Colon (tissue), 2 donors: ENCODE measurements around the gene SPTBN4.
"Not testable (repeated sequence)": the region's sequence is repeated elsewhere in the genome, so short reads cannot be mapped to it uniquely, and the experiment has no call there.

Experiments used
- FAIRE-seq: peaks from 2 replicates; lab custom pipeline; 2012; peaks lifted over from hg19 to GRCh38; lab: Jason Lieb, UNC
- donor health status: control.
- donor health status: control.

The SPTBN4 gene

DNA sequence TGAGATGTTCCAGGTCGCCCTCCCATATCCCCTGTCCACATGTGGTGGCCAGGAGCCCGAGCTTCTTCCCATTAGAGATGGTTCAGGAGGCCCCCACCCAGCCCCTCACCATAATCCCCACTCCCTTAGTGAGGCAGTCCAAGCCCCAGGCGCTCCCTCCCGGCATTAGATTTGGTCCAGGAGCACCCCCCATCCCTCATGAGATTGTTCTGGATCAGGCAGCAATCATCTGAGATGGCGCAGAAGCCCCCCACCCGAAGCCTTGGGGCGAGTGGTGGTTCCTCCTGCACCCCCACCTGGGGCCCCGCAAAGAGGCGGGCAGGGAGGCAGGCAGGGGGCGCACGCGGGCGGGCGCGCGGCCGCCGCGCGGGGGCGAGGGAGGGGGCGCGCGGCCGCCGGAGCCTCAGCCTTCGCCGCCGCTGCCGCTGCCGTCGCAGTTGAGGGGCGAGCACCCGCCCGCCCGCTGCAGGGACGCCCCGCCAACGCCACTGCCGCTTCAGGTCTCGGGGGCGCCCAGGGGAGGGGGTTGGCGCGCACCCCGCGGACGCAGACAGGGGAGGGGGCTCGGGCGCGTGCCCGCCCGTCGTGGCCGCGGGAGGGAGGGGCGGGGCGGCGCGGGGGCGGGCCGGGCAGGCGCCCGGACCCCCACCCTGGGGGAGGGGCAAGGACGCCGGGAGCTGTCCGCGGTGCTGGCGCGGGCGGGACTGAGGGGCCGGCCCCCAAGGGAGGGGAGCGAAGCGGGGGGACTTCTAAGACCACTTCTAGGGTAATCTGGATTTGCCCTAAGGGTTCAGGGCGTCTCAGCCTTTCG, 63.5 kb downstream of the SPTBN4 start:
- no peak for FAIRE-seq

DNA sequence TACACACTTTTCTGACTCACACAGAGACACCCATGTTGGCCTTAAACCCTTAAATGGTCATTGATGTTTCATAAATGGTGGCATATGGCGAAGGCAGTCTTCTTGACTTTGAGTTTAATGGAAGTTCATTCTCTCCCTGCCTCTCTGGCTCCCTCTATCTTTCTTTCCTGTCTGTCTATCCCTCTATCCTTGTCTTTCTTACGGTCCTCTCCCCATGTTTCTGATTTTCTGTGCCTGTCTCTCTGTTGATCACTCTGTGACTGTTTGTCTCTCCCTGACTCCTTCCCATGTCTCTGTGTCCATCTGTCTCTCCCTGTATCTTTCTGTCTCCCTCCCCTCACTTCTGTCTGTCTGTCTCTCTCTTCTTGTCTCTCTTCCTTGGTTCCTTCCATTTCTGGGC, 66.7 kb downstream of the SPTBN4 start:
- FAIRE-seq = no peak

DNA sequence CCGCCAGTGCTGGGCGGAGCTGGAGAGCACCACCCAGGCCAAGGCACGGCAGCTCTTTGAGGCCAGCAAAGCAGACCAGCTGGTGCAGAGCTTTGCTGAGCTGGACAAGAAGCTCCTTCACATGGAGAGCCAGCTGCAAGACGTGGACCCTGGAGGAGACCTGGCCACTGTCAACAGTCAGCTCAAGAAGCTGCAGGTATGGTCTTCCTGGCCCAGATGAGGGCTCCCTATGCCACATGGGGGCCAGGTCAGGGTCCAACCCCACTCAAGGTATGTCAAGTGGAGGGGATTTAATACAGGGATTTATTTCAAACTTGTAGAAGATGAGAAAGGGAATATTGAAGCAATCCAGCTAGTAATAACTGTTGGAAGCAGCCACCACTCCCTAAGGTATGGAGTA, 67.3 kb downstream of the SPTBN4 start:
- no peak for FAIRE-seq

DNA sequence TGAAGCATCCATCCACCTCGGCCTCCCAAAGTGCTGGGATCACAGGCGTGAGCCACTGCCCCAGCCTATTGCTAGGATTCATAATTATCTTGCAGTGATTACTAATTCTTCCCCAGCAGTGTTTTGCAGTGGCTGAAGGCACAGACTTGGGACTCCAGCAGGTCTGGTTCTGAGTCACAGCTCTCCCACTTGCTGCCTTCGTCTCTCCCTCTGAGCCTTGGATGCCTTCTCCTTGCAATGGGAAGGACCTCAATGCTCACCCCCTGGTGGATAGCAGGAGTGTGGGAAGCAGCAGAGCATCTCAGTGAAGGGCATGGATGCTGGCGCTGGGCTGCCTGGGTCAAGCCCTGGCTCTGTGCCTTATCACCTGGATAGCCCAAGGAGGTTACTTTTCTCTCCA, 72.3 kb downstream of the SPTBN4 start:
- no peak for FAIRE-seq

DNA sequence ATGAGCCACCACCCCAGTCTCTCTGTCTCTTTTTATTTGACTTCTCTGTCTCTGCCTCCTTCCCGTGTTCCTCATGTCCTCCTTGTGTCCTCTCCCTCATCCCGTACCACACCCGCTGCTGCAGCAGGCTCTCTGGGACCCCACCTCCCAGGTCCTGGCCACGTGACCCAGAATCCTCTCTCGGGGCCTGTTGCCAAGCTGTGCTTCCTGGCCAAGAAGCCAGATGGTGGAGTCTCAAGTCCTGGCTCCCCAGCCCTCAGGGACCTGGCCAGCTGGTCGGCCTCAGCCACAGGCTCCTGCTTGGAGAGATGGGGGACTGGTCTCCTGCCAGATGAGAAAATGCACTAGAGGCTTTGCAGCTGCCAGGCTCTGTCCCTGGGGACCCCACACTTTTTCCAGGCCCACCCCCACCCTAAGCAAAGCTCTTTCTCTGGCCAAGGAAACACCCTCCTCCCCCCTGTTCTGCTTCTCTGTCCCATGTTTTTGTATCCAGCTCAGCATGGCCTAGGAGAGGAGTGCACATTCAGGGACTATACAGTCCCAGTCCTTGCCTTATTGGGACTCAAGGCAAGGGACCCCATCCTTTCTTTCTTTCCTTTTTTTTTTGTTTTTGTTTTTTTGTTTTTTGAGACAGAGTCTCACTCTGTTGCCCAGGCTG, 75.5 kb downstream of the SPTBN4 start:
- FAIRE-seq = no peak

DNA sequence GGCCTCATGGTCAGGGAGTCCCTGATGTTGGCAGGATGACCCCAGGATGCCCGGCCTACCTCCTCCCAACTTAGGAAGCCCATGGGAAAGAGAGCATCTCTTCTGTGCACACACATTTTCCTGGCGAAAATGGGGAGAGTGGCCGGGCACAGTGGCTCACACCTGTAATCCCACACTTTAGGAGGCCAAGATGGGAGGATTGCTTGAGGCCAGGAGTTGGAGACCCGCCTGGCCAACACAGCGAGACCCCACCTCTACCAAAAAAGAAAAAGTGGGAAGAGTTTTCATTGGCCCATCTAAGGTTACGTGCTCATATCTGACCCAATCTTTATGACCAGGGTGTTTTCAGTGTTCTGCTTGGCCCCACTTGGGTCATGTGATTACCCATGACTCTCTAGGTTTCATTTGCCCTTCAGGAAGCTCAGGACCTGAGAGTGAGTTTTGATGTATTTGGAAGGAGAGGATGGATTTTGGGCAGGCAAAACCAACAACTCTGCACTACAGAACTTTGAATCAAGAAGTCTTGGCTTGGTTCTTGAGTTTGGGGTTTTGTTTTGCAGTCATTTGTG, 76.3 kb downstream of the SPTBN4 start:
- FAIRE-seq = no peak

DNA sequence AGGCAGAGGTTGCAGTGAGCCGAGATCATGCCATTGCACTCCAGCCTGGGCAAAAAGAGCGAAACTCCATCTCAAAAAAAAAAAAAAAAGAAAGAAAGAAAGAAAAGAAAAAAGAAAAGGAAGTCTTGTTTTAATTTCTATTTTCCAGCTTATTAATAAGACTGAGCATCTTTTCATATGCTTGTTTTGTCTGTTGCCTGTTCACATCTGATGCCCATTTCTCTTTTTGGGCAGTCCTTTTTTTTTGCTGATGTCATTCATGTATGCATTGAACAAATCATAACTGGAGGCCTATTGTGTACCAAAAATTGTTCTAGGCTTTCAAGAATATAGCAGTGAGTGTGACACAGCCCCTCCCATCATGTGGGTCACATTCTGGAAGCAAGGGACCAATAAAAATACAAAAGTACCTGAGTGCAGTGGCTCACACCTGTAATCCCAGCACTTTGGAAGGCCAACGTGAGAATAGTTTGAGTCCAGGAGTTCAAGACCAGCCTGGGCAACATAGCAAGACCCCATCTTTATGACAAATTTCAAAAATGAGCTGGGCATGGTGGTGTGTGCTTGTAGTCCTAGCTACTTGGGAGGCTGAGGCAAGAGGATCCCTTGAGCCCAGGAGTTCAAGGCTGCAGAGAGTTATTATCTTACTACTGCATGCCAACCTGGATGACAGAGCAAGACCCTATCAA, 79.5 kb downstream of the SPTBN4 start:
- FAIRE-seq = not testable (repeated sequence)

DNA sequence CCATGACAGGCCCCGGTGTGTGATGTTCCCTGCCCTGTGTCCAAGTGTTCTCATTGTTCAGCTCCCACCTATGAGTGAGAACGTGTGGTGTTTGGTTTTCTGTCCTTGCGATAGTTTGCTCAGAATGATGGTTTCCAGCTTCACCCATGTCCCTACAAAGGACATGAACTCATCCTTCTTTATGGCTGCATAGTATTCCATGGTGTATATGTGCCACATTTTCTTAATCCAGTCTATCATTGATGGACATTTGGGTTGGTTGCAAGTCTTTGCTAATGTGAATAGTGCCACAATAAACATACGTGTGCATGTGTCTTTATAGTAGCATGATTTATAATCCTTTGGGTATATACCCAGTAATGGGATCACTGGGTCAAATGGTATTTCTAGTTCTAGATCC, 80.4 kb downstream of the SPTBN4 start:
- FAIRE-seq = not testable (repeated sequence)

DNA sequence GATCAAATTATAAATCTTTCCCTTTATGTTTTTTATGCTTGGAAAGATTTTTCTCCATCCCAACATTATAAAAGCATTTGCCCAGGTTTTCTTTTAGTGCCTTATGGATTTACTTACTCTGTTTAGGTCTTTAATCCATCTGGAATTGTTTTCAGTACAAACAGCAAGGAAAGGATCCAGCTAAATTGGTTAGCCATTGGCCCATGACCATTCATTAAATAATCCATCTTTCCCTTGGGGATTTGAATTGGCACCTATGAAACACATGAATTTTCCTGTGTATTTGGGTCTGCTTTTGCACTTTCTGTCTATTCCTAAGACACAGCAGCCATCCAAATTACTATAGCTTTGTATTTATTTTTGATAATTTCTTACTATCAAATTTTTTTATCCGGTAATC, 81.0 kb downstream of the SPTBN4 start:
- no peak for FAIRE-seq

DNA sequence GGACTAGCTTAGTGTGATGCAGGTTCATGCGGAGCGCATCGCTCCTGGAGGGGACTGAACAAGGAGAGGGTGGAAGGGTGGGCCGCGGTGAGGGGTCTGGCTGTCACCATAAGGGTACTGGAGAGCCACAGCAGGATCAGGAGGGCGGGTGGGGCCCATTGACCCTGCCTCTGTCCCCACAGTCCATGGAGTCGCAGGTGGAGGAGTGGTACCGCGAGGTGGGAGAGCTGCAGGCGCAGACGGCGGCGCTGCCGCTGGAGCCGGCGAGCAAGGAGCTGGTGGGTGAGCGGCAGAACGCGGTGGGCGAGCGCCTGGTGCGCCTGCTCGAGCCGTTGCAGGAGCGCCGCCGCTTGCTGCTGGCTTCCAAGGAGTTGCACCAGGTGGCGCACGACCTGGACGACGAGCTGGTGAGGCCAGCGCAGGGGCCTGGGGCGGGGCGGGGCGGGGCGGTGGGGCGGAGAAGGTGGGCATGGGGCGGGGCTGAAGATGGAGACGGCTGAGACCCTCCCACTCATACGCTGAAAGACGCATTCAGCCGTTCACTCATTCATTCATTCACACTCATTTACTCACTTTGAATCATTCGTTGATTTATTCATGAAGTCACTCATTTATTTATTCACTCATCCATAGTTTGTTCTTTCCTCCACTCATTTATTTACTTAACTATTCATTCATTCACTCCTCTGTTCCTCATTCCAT, 82.4 kb downstream of the SPTBN4 start:
- FAIRE-seq = no peak

DNA sequence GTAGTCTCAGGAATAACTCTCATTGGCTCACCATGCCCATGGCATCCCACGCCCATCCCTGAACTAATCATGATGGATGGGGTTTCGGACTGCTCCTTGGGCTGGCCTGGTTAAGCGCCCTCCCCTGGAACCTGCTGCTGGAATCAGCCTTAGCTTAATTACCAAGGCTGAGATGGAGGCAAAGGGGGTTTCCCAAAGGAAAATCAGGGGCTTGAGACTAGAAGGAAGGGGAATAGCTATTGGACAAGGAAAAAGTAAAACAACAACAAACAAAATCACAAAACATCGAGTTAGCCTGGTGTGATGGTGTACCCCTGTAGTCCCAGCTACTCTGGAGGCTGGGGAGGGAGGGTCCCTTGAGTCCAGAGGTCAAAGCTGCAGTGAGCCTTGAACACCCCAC, 84.2 kb downstream of the SPTBN4 start:
- no peak for FAIRE-seq

DNA sequence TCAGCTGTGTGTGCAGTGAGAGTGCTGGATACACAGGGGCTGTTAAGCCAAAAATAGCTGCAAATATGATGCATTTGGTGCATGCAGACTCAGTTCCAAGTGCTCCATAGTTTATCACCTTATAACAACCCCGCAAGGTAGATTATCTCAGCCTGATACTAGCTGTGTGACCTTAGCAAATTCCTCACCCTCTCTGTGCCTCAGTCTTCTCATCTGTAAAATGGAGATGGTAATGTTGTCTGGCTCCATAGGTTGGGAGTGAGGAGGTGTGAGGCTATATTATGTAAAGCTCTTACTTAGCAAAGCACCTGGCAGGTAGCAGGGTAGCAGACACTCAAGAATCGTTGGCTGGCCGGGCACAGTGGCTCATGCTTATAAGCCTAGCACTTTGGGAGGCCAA, 86.0 kb downstream of the SPTBN4 start:
- FAIRE-seq = no peak

DNA sequence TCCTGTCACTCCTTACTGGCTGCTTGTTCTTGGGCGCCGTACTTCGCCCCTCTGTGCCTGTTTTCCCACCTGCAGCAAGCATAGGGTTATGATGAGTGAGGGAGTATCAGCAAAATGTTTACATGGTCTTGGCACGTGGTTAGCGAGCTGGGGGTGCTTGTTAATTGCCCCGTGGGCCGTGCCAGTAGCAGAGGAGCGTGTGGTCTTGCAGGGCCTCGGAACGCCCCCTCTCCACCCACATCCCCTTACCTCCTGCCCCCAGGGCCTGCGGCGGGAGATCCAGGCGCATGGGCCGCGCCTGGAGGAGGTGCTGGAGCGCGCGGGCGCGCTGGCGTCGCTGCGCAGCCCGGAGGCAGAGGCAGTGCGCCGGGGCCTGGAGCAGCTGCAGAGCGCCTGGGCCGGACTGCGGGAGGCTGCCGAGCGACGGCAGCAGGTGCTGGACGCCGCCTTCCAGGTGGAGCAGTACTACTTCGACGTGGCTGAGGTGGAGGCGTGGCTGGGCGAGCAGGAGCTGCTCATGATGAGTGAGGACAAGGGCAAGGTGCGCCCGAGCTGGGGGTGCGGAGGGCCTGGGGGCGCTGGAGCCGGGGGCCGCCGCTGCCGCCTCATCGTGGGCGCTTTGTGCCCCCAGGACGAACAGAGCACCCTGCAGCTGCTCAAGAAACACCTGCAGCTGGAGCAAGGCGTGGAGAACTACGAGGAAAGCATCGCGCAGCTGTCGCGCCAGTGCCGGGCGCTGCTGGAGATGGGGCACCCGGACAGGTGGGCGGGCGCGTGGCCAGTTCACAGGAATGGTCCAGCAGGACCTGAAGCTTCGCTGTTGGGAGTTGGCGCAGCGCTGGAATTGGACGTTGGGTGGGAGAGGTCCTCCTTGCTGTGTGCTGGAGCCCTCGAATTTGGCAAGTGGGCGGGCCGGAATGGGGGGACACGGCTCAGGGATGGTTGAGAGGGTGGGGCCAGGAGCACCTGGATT, 87.4 kb downstream of the SPTBN4 start:
- FAIRE-seq = no peak

DNA sequence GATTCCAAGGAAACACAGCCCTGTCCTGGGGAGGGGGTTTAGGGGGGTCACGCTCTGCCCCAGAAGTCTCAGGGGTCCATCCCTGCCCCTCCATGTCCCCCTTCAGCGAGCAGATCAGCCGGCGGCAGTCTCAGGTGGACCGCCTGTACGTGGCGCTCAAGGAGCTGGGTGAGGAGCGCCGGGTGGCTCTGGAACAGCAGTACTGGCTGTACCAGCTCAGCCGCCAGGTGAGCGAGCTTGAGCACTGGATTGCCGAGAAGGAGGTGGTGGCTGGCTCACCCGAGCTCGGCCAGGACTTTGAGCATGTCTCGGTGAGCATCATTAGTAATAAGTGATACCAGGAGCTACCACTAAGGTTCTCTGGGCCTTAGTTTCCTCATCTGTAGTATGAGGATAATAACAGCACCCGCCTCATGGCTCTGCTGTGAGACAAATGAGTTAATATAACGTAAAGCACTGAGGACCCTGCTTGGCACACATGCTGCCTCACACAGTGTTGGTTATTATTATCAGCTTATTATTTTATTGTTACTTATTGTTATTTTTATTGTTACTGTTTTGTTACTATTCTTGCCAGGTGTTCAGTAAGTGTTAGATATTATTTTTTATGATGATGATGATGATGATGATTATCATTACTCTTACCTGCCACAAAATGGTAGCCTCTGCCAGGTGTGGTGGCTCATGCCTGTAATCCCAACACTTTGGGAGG, 89.3 kb downstream of the SPTBN4 start:
- no peak for FAIRE-seq

DNA sequence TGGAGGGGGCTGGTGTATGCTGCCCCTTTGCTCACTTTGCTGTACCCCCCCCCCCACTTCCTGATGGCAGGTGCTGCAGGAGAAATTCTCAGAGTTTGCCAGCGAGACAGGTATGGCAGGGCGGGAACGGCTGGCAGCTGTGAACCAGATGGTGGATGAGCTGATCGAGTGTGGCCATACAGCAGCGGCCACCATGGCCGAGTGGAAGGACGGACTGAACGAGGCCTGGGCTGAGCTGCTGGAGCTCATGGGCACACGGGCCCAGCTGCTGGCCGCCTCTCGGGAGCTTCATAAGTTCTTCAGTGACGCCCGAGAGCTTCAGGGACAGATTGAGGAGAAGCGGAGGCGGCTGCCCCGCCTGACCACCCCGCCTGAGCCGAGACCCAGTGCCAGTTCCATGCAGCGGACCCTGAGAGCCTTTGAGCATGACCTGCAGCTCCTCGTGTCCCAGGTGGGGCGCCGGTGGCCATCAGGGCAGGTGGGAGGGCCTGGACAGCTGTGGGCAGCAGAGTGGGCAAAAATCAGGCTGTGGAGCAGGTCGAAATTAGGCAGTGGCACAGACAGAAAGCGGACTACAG, 90.2 kb downstream of the SPTBN4 start:
- no peak for FAIRE-seq

DNA sequence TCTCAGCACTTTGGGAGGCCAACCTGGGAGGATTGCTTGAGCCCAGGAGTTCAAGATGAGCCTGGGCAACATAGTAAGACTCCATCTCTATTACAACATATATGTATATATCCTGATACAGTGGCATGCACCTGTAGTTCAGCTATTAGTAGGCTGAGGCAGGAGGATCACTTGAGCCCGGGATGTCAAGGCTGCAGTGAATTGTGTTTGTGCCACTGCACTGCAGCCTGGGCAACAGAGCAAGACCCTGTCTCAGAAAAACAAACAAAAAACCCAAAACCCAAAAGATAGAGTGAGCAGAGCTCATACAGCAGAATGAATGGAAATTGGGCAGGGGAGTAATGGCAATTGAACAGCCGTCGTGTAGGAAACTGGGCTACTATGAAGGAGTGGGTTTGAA, 92.6 kb downstream of the SPTBN4 start:
- FAIRE-seq = no peak

DNA sequence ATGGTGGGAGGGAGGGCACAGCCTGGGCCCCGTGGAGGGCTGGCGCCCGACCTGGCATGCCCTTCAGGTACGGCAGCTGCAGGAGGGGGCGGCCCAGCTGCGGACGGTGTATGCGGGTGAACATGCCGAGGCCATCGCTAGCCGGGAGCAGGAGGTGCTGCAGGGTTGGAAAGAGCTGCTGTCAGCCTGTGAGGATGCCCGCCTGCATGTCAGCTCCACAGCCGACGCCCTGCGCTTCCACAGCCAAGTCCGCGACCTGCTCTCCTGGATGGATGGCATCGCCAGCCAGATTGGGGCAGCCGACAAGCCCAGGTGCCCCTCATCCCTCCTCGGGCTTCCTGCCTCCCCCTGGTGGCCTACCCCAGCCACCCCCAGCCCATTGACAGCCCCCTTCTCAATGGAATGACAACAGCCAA, 93.3 kb downstream of the SPTBN4 start:
- FAIRE-seq = no peak

DNA sequence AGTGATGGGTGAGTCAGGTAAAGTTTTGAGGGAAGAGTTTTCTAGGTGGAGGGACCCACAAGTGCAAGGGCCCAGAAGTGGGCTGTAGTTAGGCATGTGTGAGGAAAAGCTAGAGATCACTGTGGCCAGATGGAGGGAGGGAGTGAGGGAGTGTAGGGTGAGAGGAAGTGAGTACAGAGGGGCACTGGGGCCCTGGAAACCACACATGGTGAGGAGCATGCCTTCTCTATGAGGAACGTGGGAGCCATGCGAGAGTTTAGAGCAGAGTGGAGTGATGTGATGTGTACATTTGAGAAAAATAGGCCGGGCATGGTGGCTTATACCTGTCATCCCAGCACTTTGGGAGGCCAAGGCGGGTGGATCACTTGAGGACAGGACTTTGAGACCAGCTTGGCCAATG, 95.1 kb downstream of the SPTBN4 start:
- no peak for FAIRE-seq

DNA sequence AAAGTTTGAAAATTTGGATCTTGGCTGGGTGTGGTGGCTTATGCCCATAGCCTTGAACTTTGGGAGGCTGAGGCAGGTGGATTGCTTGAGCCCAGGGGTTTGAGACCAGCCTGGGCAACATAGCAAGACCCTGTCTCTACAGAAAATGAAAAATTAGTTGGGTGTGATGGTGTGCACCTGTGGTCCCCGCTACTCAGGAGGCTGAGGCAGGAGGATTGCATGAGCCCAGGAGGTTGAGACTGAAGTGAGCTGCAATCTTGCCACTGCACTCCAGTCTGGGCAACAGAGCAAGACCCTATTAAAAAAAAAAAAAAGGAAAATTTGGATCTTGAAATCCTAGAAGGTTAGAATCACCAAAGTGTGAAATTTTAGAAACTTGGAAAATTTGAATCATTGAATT, 97.7 kb downstream of the SPTBN4 start:
- FAIRE-seq = not testable (repeated sequence)

DNA sequence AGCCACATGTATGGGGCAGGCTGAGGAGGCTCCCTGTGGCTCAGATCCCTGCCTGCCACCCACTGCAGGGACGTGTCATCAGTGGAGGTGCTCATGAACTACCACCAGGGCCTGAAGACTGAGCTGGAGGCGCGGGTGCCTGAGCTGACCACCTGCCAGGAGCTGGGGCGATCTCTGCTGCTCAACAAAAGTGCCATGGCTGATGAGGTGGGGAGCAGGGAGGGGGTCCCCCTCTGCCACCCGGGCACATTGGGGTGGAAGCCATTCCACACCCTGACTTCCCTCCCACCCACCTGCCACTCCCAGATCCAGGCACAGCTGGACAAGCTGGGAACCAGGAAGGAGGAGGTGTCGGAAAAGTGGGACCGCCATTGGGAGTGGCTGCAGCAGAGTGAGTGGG, 98.6 kb downstream of the SPTBN4 start:
- no peak for FAIRE-seq
